GM19467 (cell line): ENCODE results near the gene ADAMTS19.

Experiments
- ATAC-seq: cut with Tn5 transposase; IDR thresholded peaks from one replicate; pipeline ENCODE4 v1.9.1; 2021; ENCODE audit warnings: mild to moderate bottlenecking, moderate library complexity; ENCODE audit not compliant: unreplicated experiment

The ADAMTS19 gene

GRCh38 chr5:129748913-129749880, 289.1 kb downstream of the ADAMTS19 start:
- ATAC-seq = no peak

- no peak for ATAC-seq
Measured at GRCh38 chr5:129760636-129761325, 300.7 kb downstream of the ADAMTS19 start.

GRCh38 chr5:129763651-129764050, 303.6 kb downstream of the ADAMTS19 start:
- no peak for ATAC-seq

GRCh38 chr5:129766798-129767197, 306.7 kb downstream of the ADAMTS19 start:
- no peak for ATAC-seq

- ATAC-seq = peak; percentile 89
Measured at GRCh38 chr5:129767927-129768380, 307.9 kb downstream of the ADAMTS19 start.

- no peak for ATAC-seq
Measured at GRCh38 chr5:129768735-129769134, 308.6 kb downstream of the ADAMTS19 start.

- ATAC-seq = no peak
Measured at GRCh38 chr5:129770024-129770820, 310.1 kb downstream of the ADAMTS19 start.

- ATAC-seq = peak; percentile 49
Measured at GRCh38 chr5:129771058-129771838, 311.1 kb downstream of the ADAMTS19 start.

GRCh38 chr5:129773376-129773775, 313.3 kb downstream of the ADAMTS19 start:
- ATAC-seq = no peak

- ATAC-seq = no peak
Measured at GRCh38 chr5:129781594-129781993, 321.5 kb downstream of the ADAMTS19 start.
